ENCODE measurements around the gene ZNF668.

GRCh38 chr16:31094088-31094423 is 20.0 kb upstream of the ZNF668 start:
- TF ChIP-seq CTCF (IDR thresholded peaks at IDR 0.05): no peak
- no peak for TF ChIP-seq POLR2A (IDR thresholded peaks at IDR 0.05)
